ENCODE measurements around the gene BRCC3. TPM values are rescaled to one million over a fixed set of nuclear protein-coding genes. Genes with fewer than 3 reads are reported as not detected.

BRCC3 gene
- total RNA-seq, 1 experiment from 2014 or later = 37.4 TPM

- CTCF ChIA-PET = no interaction called here
- ATAC-seq = no peak
- no TSS peak for BruUV-seq (replicated peaks)
Observed at GRCh38 chrX:155127940-155128339, 56.6 kb downstream of the BRCC3 start.

DNA sequence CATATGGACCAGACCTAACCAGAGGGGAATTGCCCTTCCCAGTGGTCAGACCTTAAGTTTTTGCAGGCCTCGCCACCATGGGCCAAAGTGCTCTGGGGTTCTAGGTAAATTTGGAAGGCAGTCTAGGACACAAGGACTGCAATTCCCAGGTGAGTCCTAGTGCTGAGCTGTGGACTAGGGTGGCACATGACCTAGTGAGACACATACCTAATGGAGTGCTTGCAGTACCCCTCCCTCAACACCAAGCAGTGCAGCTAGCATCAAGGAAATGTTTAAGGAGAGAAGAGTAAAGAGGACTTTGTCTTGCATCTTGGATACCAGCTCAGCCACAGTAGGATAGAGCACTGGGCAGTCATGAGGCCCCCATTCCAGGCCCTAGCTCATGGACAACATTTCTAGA is 60.8 kb downstream of the BRCC3 start:
- no peaks in the 10 kb centered on the region for H3K4me1 ChIP-seq (ENCODE audit: control insufficient read depth, insufficient read depth, low read length)
- no peak for ATAC-seq
- no peak overlapping the region for H3K4me3 ChIP-seq (ENCODE audit: low read depth in 2 of 2, low read length in 2 of 2)
- H3K36me3 ChIP-seq (ENCODE audit: control insufficient read depth, insufficient read depth, low read length) = no peaks in the 10 kb centered on the region
- TF ChIP-seq, protein P1, sequence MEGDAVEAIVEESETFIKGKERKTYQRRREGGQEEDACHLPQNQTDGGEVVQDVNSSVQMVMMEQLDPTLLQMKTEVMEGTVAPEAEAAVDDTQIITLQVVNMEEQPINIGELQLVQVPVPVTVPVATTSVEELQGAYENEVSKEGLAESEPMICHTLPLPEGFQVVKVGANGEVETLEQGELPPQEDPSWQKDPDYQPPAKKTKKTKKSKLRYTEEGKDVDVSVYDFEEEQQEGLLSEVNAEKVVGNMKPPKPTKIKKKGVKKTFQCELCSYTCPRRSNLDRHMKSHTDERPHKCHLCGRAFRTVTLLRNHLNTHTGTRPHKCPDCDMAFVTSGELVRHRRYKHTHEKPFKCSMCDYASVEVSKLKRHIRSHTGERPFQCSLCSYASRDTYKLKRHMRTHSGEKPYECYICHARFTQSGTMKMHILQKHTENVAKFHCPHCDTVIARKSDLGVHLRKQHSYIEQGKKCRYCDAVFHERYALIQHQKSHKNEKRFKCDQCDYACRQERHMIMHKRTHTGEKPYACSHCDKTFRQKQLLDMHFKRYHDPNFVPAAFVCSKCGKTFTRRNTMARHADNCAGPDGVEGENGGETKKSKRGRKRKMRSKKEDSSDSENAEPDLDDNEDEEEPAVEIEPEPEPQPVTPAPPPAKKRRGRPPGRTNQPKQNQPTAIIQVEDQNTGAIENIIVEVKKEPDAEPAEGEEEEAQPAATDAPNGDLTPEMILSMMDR (IDR thresholded peaks at IDR 0.05) = no peak
- no peak for TF ChIP-seq SIN3A (IDR thresholded peaks at IDR 0.05; ENCODE audit: borderline replicate concordance, insufficient read depth, low read depth, low read length)
- TF ChIP-seq TCF7L2 (IDR thresholded peaks at IDR 0.05; ENCODE audit: low read depth, low read length) = no peak
- TF ChIP-seq, protein P2, sequence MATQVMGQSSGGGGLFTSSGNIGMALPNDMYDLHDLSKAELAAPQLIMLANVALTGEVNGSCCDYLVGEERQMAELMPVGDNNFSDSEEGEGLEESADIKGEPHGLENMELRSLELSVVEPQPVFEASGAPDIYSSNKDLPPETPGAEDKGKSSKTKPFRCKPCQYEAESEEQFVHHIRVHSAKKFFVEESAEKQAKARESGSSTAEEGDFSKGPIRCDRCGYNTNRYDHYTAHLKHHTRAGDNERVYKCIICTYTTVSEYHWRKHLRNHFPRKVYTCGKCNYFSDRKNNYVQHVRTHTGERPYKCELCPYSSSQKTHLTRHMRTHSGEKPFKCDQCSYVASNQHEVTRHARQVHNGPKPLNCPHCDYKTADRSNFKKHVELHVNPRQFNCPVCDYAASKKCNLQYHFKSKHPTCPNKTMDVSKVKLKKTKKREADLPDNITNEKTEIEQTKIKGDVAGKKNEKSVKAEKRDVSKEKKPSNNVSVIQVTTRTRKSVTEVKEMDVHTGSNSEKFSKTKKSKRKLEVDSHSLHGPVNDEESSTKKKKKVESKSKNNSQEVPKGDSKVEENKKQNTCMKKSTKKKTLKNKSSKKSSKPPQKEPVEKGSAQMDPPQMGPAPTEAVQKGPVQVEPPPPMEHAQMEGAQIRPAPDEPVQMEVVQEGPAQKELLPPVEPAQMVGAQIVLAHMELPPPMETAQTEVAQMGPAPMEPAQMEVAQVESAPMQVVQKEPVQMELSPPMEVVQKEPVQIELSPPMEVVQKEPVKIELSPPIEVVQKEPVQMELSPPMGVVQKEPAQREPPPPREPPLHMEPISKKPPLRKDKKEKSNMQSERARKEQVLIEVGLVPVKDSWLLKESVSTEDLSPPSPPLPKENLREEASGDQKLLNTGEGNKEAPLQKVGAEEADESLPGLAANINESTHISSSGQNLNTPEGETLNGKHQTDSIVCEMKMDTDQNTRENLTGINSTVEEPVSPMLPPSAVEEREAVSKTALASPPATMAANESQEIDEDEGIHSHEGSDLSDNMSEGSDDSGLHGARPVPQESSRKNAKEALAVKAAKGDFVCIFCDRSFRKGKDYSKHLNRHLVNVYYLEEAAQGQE (IDR thresholded peaks at IDR 0.05; ENCODE audit: insufficient read depth in 1 of 2, low read depth in 2 of 2, low read length in 1 of 2) = no peak
- TF ChIP-seq POLR2AphosphoS5 (IDR thresholded peaks at IDR 0.05; ENCODE audit: low read depth, low read length) = no peak
- in situ Hi-C loops (cut with HindIII; ENCODE audit: low pct_unique_long_range_greater_than_20kb, low sequenced_read_pairs) = no loop called here
- no TSS peak for BruUV-seq (replicated peaks)
- no peak overlapping the region for H3K27ac ChIP-seq (ENCODE audit: low read length)
- no peaks in the 10 kb centered on the region for H3K27me3 ChIP-seq (ENCODE audit: control insufficient read depth, insufficient read depth, low read length)
- H3K9me3 ChIP-seq (ENCODE audit: control insufficient read depth, insufficient read depth, low read depth, low read length) = no peaks in the 10 kb centered on the region
- no peak for DNase-seq (ENCODE audit: low read depth, low spot score)
- intact Hi-C loops (cut with micrococcal nuclease; ENCODE audit: unreplicated experiment) = no loop called here
- ChIA-PET POLR2A (no interaction called here), CTCF (no interaction called here)

More at GRCh38 chrX:155127940-155128339, 56.6 kb downstream of the BRCC3 start:
- POLR2A ChIA-PET = no interaction called here
- DNase-seq (ENCODE audit: low read depth, low spot score) = no peak
- intact Hi-C loops (cut with micrococcal nuclease; ENCODE audit: unreplicated experiment) (no loop called here), in situ Hi-C loops (cut with HindIII; ENCODE audit: low pct_unique_long_range_greater_than_20kb, low sequenced_read_pairs) (no loop called here)
- Histone ChIP-seq H3K4me1 (ENCODE audit: control insufficient read depth, insufficient read depth, low read length) (no peaks in the 10 kb centered on the region), H3K27ac (ENCODE audit: low read length) (no peak overlapping the region), H3K9me3 (ENCODE audit: control insufficient read depth, insufficient read depth, low read depth, low read length) (no peaks in the 10 kb centered on the region), H3K27me3 (ENCODE audit: control insufficient read depth, insufficient read depth, low read length) (no peaks in the 10 kb centered on the region), H3K4me3 (ENCODE audit: low read depth in 2 of 2, low read length in 2 of 2) (no peak overlapping the region), H3K36me3 (ENCODE audit: control insufficient read depth, insufficient read depth, low read length) (no peaks in the 10 kb centered on the region)
- TF ChIP-seq, protein P1 (IDR thresholded peaks at IDR 0.05) = no peak
- TF ChIP-seq POLR2AphosphoS5 (IDR thresholded peaks at IDR 0.05; ENCODE audit: low read depth, low read length) (no peak), SIN3A (IDR thresholded peaks at IDR 0.05; ENCODE audit: borderline replicate concordance, insufficient read depth, low read depth, low read length) (no peak), TCF7L2 (IDR thresholded peaks at IDR 0.05; ENCODE audit: low read depth, low read length) (no peak)
- TF ChIP-seq, protein P2 (IDR thresholded peaks at IDR 0.05; ENCODE audit: insufficient read depth in 1 of 2, low read depth in 2 of 2, low read length in 1 of 2) = no peak
